OCI-LY7 (cell line): Measurements from ENCODE around the gene TYW1. TPM values are rescaled to one million over a fixed set of nuclear protein-coding genes. Genes with fewer than 3 reads are reported as not detected.

Experiments
- BruUV-seq: library from RNA; stranded (reverse); fragments of 400-500 nt; replicated peaks from 2 replicates; lab custom pipeline; 2021; lab: Mats Ljungman, UMichigan
- CTCF ChIA-PET: fragments of 300-600 bp; sonication (Branson Sonifier 250); formaldehyde crosslinking; loops from one replicate; lab custom pipeline; 2022; ENCODE audit warnings: antibody characterized with exemption; ENCODE audit not compliant: unreplicated experiment; lab: Charles Lee
- POLR2A ChIA-PET: fragments of 300-600 bp; sonication (Branson Sonifier 250); formaldehyde crosslinking; loops from one replicate; lab custom pipeline; 2022; ENCODE audit warnings: antibody characterized with exemption; lab: Charles Lee
- DNase-seq: peaks from one replicate; pipeline ENCODE4 v3.0.0-alpha.2; 2015; ENCODE audit warnings: low spot score
- H2AFZ ChIP-seq: fragments of 200-600 bp; sonication (generic), shearing (Covaris generic); 2 replicates; pipeline ENCODE4 v1.6.1; 2014; ENCODE audit warnings: mild to moderate bottlenecking, antibody characterized with exemption, low read length, moderate library complexity
- H3K27ac ChIP-seq: fragments of 200-600 bp; sonication (generic); 2 replicates; pipeline ENCODE4 v1.5.1; 2014; ENCODE audit warnings: mixed run types, low read depth, mild to moderate bottlenecking, moderate library complexity, low read length, inconsistent platforms; ENCODE audit not compliant: poor library complexity, severe bottlenecking
- H3K36me3 ChIP-seq: fragments of 200-600 bp; sonication (generic); 2 replicates; pipeline ENCODE4 v1.6.1; 2014; ENCODE audit warnings: mild to moderate bottlenecking, antibody characterized with exemption, low read length, moderate library complexity, mixed read lengths; ENCODE audit not compliant: insufficient read depth
- H3K4me1 ChIP-seq: fragments of 200-600 bp; sonication (generic); 2 replicates; pipeline ENCODE4 v1.5.1; 2014; ENCODE audit warnings: mild to moderate bottlenecking, low read length; ENCODE audit not compliant: insufficient read depth, poor library complexity, severe bottlenecking
- H3K4me2 ChIP-seq: fragments of 200-600 bp; sonication (generic); 2 replicates; pipeline ENCODE4 v1.6.1; 2014; ENCODE audit warnings: mild to moderate bottlenecking, low read length
- H3K4me3 ChIP-seq: fragments of 200-600 bp; sonication (generic); 2 replicates; pipeline ENCODE4 v1.5.1; 2014; ENCODE audit warnings: mild to moderate bottlenecking, low read depth, low read length; ENCODE audit not compliant: poor library complexity, severe bottlenecking
- H3K79me2 ChIP-seq: fragments of 200-600 bp; sonication (generic); 2 replicates; pipeline ENCODE4 v1.6.1; 2016; ENCODE audit warnings: low read depth, mild to moderate bottlenecking, low read length, moderate library complexity, mixed read lengths; ENCODE audit not compliant: insufficient read depth
- H3K9me2 ChIP-seq: fragments of 200-600 bp; sonication (generic); 2 replicates; pipeline ENCODE4 v1.6.1; 2016; ENCODE audit warnings: mild to moderate bottlenecking, low read length, mixed read lengths; ENCODE audit not compliant: insufficient read depth
- H3K9me3 ChIP-seq: fragments of 200-600 bp; sonication (generic); 2 replicates; pipeline ENCODE4 v1.6.1; 2014; ENCODE audit warnings: mild to moderate bottlenecking, mixed run types, low read length, mixed read lengths
- H4K20me1 ChIP-seq: fragments of 200-600 bp; sonication (generic); 2 replicates; pipeline ENCODE4 v1.6.1; 2014; ENCODE audit warnings: mild to moderate bottlenecking, antibody characterized with exemption, low read length, moderate library complexity, mixed read lengths; ENCODE audit not compliant: insufficient read depth
- CTCF ChIP-seq: fragments of 200-600 bp; sonication (generic); conservative IDR thresholded peaks from 2 replicates; pipeline ENCODE4 v1.5.1; 2014; ENCODE audit warnings: mild to moderate bottlenecking, antibody characterized with exemption, low read length, moderate library complexity, mixed read lengths
- EZH2phosphoT487 ChIP-seq: fragments of 200-600 bp; sonication (generic); IDR thresholded peaks from 2 replicates; pipeline ENCODE4 v1.6.1; 2018; ENCODE audit warnings: low read depth, borderline replicate concordance, mild to moderate bottlenecking, mixed run types, antibody characterized with exemption, low read length, moderate library complexity, mixed read lengths
- intact Hi-C: fragments of 100-400 bp; cut with micrococcal nuclease; formaldehyde crosslinking; loops from one replicate; pipeline ENCODE4 v1.10.0; 2022; ENCODE audit not compliant: unreplicated experiment
- total RNA-seq, 2 experiments: library from RNA; depleted of rRNA in 1 of 2; stranded (reverse); fragments of >200 nt in 1 of 2; shearing (Covaris generic) in 1 of 2; gene quantifications; 2 replicates each; pipeline ENCODE4 v1.2.3, GENCODE V29; 2014 to 2022

TYW1 gene
- total RNA-seq, 2 experiments from 2014 or later: 17.3 to 22.3 TPM

- Histone ChIP-seq H3K79me2 (no peaks in the 10 kb centered on the region), H3K36me3 (peaks cover 82% of the 10 kb centered on the region), H3K27ac (no peak overlapping the region), H2AFZ (no peak overlapping the region), H3K9me3 (no peaks in the 10 kb centered on the region), H3K4me2 (no peak overlapping the region), H3K4me3 (no peak overlapping the region), H4K20me1 (no peaks in the 10 kb centered on the region), H3K4me1 (no peaks in the 10 kb centered on the region), H3K9me2 (no peaks in the 10 kb centered on the region)
- BruUV-seq: no TSS peak
- intact Hi-C loops: no loop called here
- TF ChIP-seq EZH2phosphoT487: no peak
- TF ChIP-seq CTCF: no peak
- CTCF ChIA-PET: no interaction called here
- POLR2A ChIA-PET: interaction anchor here (1.1 kb wide), 1 partner anchor 11 kb away, joined by 5 read pairs; no protein-coding TSS in a partner anchor
- DNase-seq: no peak
Observed at GRCh38 chr7:66958538-66959350, 37.9 kb upstream of the TYW1 start.

GRCh38 chr7:66960192-66960591, 36.4 kb upstream of the TYW1 start:
- no peaks in the 10 kb centered on the region for H3K9me3 ChIP-seq
- H4K20me1 ChIP-seq: no peaks in the 10 kb centered on the region
- no peak overlapping the region for H3K27ac ChIP-seq
- H3K9me2 ChIP-seq: no peaks in the 10 kb centered on the region
- DNase-seq: no peak
- H3K79me2 ChIP-seq: no peaks in the 10 kb centered on the region
- ChIA-PET CTCF (no interaction called here), POLR2A (no interaction called here)
- TF ChIP-seq EZH2phosphoT487 (no peak), CTCF (no peak)
- no peak overlapping the region for H2AFZ ChIP-seq
- intact Hi-C loops: no loop called here
- no TSS peak for BruUV-seq
- H3K4me1 ChIP-seq: no peaks in the 10 kb centered on the region
- H3K4me2 ChIP-seq: no peak overlapping the region
- H3K36me3 ChIP-seq: peaks cover 69% of the 10 kb centered on the region
- no peak overlapping the region for H3K4me3 ChIP-seq

- H3K9me3 ChIP-seq: no peaks in the 10 kb centered on the region
- H3K36me3 ChIP-seq: peaks cover 60% of the 10 kb centered on the region
- H4K20me1 ChIP-seq: no peaks in the 10 kb centered on the region
- no peaks in the 10 kb centered on the region for H3K79me2 ChIP-seq
- no peak for TF ChIP-seq CTCF
- H3K4me3 ChIP-seq: no peak overlapping the region
- H3K4me2 ChIP-seq: no peak overlapping the region
- H3K4me1 ChIP-seq: no peaks in the 10 kb centered on the region
- POLR2A ChIA-PET: interaction anchor here (0.6 kb wide), 1 partner anchor 25 kb away, joined by 3 read pairs; no protein-coding TSS in a partner anchor
- H3K27ac ChIP-seq: no peak overlapping the region
- DNase-seq: no peak
- no peak overlapping the region for H2AFZ ChIP-seq
- intact Hi-C loops: no loop called here
- CTCF ChIA-PET: no interaction called here
- no TSS peak for BruUV-seq
- no peaks in the 10 kb centered on the region for H3K9me2 ChIP-seq
Observed at GRCh38 chr7:66961096-66961495, 35.5 kb upstream of the TYW1 start.
